GM10847 (cell line): ENCODE data around the gene OR2AK2.

Experiments used
- POLR2A ChIP-seq: IDR thresholded peaks from 2 replicates; pipeline ENCODE4 v1.6.1; 2011; ENCODE audit not compliant: insufficient read length; ENCODE audit errors: extremely low read depth

Gene OR2AK2

GRCh38 chr1:247964933-247965332 lies at the start of gene OR2AK2:
TSS of gene OR2AK2 (plus strand) at chr1:247965233. CDS start at chr1:247965377, 144 bp downstream.
- no peak for TF ChIP-seq POLR2A

GRCh38 chr1:247919952-247920351 lies 45.1 kb upstream of the OR2AK2 start, which contains the start of gene OR2T8:
TSS of gene OR2T8 (plus strand) at chr1:247920252. CDS start at chr1:247921018, 766 bp downstream.
- TF ChIP-seq POLR2A = no peak

- TF ChIP-seq POLR2A = no peak
These were observed 41.1 kb upstream of the OR2AK2 start for GRCh38 chr1:247923941-247924340.

GRCh38 chr1:247924868-247925267 lies 40.2 kb upstream of the OR2AK2 start, which contains the start of gene OR2AJ1:
TSS of gene OR2AJ1 (plus strand) at chr1:247924889. CDS start at chr1:247933769, 8,880 bp downstream.
- no peak for TF ChIP-seq POLR2A

- no peak for TF ChIP-seq POLR2A
These were observed 31.0 kb upstream of the OR2AK2 start for GRCh38 chr1:247933989-247934388.

GRCh38 chr1:247935781-247936180 lies 29.3 kb upstream of the OR2AK2 start:
- no peak for TF ChIP-seq POLR2A

GRCh38 chr1:247936415-247936814 lies 28.6 kb upstream of the OR2AK2 start:
- no peak for TF ChIP-seq POLR2A

- TF ChIP-seq POLR2A = no peak
These were observed 22.4 kb upstream of the OR2AK2 start for GRCh38 chr1:247942624-247943023.

- no peak for TF ChIP-seq POLR2A
These were observed 16.5 kb upstream of the OR2AK2 start, which contains the start of gene OR2L8 for GRCh38 chr1:247948558-247948957. TSS of gene OR2L8 (plus strand) at chr1:247948858. CDS start at chr1:247948858, 0 bp downstream.

GRCh38 chr1:247953408-247953807 lies 11.6 kb upstream of the OR2AK2 start:
- TF ChIP-seq POLR2A = no peak

- no peak for TF ChIP-seq POLR2A
These were observed 3.2 kb upstream of the OR2AK2 start for GRCh38 chr1:247961791-247962190.

- no peak for TF ChIP-seq POLR2A
These were observed 2.0 kb upstream of the OR2AK2 start for GRCh38 chr1:247962911-247963588.

GRCh38 chr1:247966532-247967204 lies 1.6 kb downstream of the OR2AK2 start:
- TF ChIP-seq POLR2A = no peak

- no peak for TF ChIP-seq POLR2A
These were observed 28.0 kb downstream of the OR2AK2 start for GRCh38 chr1:247992986-247993385.

GRCh38 chr1:247998811-247999210 lies 33.8 kb downstream of the OR2AK2 start:
- TF ChIP-seq POLR2A = no peak

GRCh38 chr1:248000169-248000568 lies 35.1 kb downstream of the OR2AK2 start:
- no peak for TF ChIP-seq POLR2A
